Effector memory CD8-positive, alpha-beta T cell (primary cell): Measurements from ENCODE around the gene CCDC117.
A peak's percentile ranks its signal among the peaks of the same experiment; 100 is the strongest.
"Not testable (repeated sequence)": the region's sequence is repeated elsewhere in the genome, so short reads cannot be mapped to it uniquely, and the experiment has no call there.

ENCODE experiments used
- ATAC-seq: fragments of 150-1000 bp; cut with Tn5 transposase; replicated peaks from 2 replicates; pipeline ENCODE4 v1.10.0; 2021; ENCODE audit warnings: mild to moderate bottlenecking, moderate library complexity
- DNase-seq, 3 experiments: peaks; one replicate each; pipeline ENCODE4 v3.0.0; 2021
- H3K27ac Mint-ChIP-seq, 2 donors: one replicate each; pipeline ENCODE4 v1.8.0; 2022; ENCODE audit warnings: mild to moderate bottlenecking in 2 of 2, mixed read lengths in 2 of 2, moderate library complexity in 2 of 2
- H3K27me3 Mint-ChIP-seq, 2 donors: one replicate each; pipeline ENCODE4 v1.8.0; 2022; ENCODE audit warnings: mixed read lengths in 2 of 2
- H3K36me3 Mint-ChIP-seq: one replicate; pipeline ENCODE4 v1.8.0; 2022; ENCODE audit warnings: mild to moderate bottlenecking, moderate library complexity, mixed read lengths; ENCODE audit not compliant: insufficient read depth
- H3K4me1 Mint-ChIP-seq, 2 donors: one replicate each; pipeline ENCODE4 v1.8.0; 2022; ENCODE audit warnings: low read depth in 2 of 2, mixed read lengths in 2 of 2
- H3K4me3 Mint-ChIP-seq, 2 donors: one replicate each; pipeline ENCODE4 v1.8.0; 2022; ENCODE audit warnings: mild to moderate bottlenecking in 2 of 2, mixed read lengths in 2 of 2, moderate library complexity in 2 of 2
- H3K9me3 Mint-ChIP-seq, 2 donors: one replicate each; pipeline ENCODE4 v1.8.0; 2022; ENCODE audit warnings: mixed read lengths in 2 of 2

CCDC117 gene

GRCh38 chr22:28817919-28818859 lies 45.7 kb downstream of the CCDC117 start:
- peak overlapping the region; percentile 70 to 76 for H3K27ac Mint-ChIP-seq
- peak overlapping the region; percentile 28 to 59 for H3K4me3 Mint-ChIP-seq
- no peaks in the 10 kb centered on the region for H3K27me3 Mint-ChIP-seq
- no peaks in the 10 kb centered on the region for H3K9me3 Mint-ChIP-seq
- H3K36me3 Mint-ChIP-seq, result peaks cover 7% of the 10 kb centered on the region
- DNase-seq, result no peak
- peaks cover 42 to 58% of the 10 kb centered on the region in 2 donors for H3K4me1 Mint-ChIP-seq
- no peak for ATAC-seq

GRCh38 chr22:28819253-28820096 lies 47.0 kb downstream of the CCDC117 start:
- Mint-ChIP-seq H3K4me1 (peaks cover 32 to 48% of the 10 kb centered on the region in 2 donors), H3K9me3 (no peaks in the 10 kb centered on the region), H3K27ac (peak overlapping the region in 1 of 2 donors; percentile 70), H3K36me3 (peaks cover 7% of the 10 kb centered on the region), H3K27me3 (no peaks in the 10 kb centered on the region), H3K4me3 (no peak overlapping the region)
- DNase-seq (no peak), ATAC-seq (no peak)

GRCh38 chr22:28820885-28821284 lies 48.4 kb downstream of the CCDC117 start:
- Mint-ChIP-seq H3K4me1 (peaks cover 23 to 36% of the 10 kb centered on the region in 2 donors), H3K27ac (peak overlapping the region in 1 of 2 donors; percentile 79), H3K36me3 (peaks cover 7% of the 10 kb centered on the region), H3K4me3 (no peak overlapping the region), H3K9me3 (no peaks in the 10 kb centered on the region), H3K27me3 (no peaks in the 10 kb centered on the region)
- ATAC-seq, result no peak
- no peak for DNase-seq

- no peaks in the 10 kb centered on the region for H3K27me3 Mint-ChIP-seq
- H3K4me1 Mint-ChIP-seq, result peaks cover 26 to 36% of the 10 kb centered on the region in 2 donors
- peak overlapping the region in 1 of 2 donors; percentile 79 for H3K27ac Mint-ChIP-seq
- no peak overlapping the region for H3K4me3 Mint-ChIP-seq
- DNase-seq, result no peak
- peaks cover 7% of the 10 kb centered on the region for H3K36me3 Mint-ChIP-seq
- no peaks in the 10 kb centered on the region for H3K9me3 Mint-ChIP-seq
- ATAC-seq, result no peak
These were observed 49.0 kb downstream of the CCDC117 start for GRCh38 chr22:28821452-28821851.

GRCh38 chr22:28822930-28823551 lies 50.5 kb downstream of the CCDC117 start:
- DNase-seq, result no peak
- ATAC-seq, result peak; percentile 77
- Mint-ChIP-seq H3K36me3 (peaks cover 4% of the 10 kb centered on the region), H3K4me1 (peaks cover 29 to 33% of the 10 kb centered on the region in 2 donors), H3K9me3 (no peaks in the 10 kb centered on the region), H3K27ac (peak overlapping the region in 1 of 2 donors; percentile 44), H3K27me3 (no peaks in the 10 kb centered on the region), H3K4me3 (no peak overlapping the region)

- H3K4me1 Mint-ChIP-seq, result peaks cover 27 to 30% of the 10 kb centered on the region in 2 donors
- H3K27me3 Mint-ChIP-seq, H3K9me3 Mint-ChIP-seq, H3K27ac Mint-ChIP-seq, DNase-seq, ATAC-seq, H3K4me3 Mint-ChIP-seq, H3K36me3 Mint-ChIP-seq: not testable (repeated sequence)
These were observed 52.0 kb downstream of the CCDC117 start for GRCh38 chr22:28824455-28824854.

- not testable (repeated sequence) for ATAC-seq, H3K36me3 Mint-ChIP-seq, H3K9me3 Mint-ChIP-seq, H3K4me3 Mint-ChIP-seq, DNase-seq, H3K27ac Mint-ChIP-seq, H3K27me3 Mint-ChIP-seq
- peaks cover 31 to 34% of the 10 kb centered on the region in 2 donors for H3K4me1 Mint-ChIP-seq
These were observed 53.9 kb downstream of the CCDC117 start for GRCh38 chr22:28826430-28826829.

- Mint-ChIP-seq H3K36me3 (peaks cover 6% of the 10 kb centered on the region), H3K27me3 (no peaks in the 10 kb centered on the region), H3K9me3 (no peaks in the 10 kb centered on the region), H3K27ac (no peak overlapping the region), H3K4me1 (peaks cover 33 to 38% of the 10 kb centered on the region in 2 donors), H3K4me3 (no peak overlapping the region)
- DNase-seq (no peak), ATAC-seq (no peak)
These were observed 54.4 kb downstream of the CCDC117 start for GRCh38 chr22:28826921-28827320.

- DNase-seq (peak; percentile 72 to 77 (median 74)), ATAC-seq (peak; percentile 85)
- Mint-ChIP-seq H3K9me3 (no peaks in the 10 kb centered on the region), H3K36me3 (peaks cover 6% of the 10 kb centered on the region), H3K27me3 (no peaks in the 10 kb centered on the region), H3K27ac (no peak overlapping the region), H3K4me1 (peaks cover 37 to 38% of the 10 kb centered on the region in 2 donors), H3K4me3 (peak overlapping the region in 1 of 2 donors; percentile 46)
These were observed 57.1 kb downstream of the CCDC117 start for GRCh38 chr22:28829358-28830181.

GRCh38 chr22:28830441-28830840 lies 57.9 kb downstream of the CCDC117 start:
- peaks cover 6% of the 10 kb centered on the region for H3K36me3 Mint-ChIP-seq
- no peaks in the 10 kb centered on the region for H3K9me3 Mint-ChIP-seq

GRCh38 chr22:28831140-28832072 lies 58.9 kb downstream of the CCDC117 start:
- DNase-seq, result no peak
- Mint-ChIP-seq H3K27ac (peak overlapping the region; percentile 32 to 44), H3K4me1 (peaks cover 37% of the 10 kb centered on the region in 2 donors), H3K9me3 (no peaks in the 10 kb centered on the region), H3K27me3 (no peaks in the 10 kb centered on the region), H3K4me3 (no peak overlapping the region), H3K36me3 (peaks cover 6% of the 10 kb centered on the region)
- ATAC-seq, result no peak

More at GRCh38 chr22:28830441-28830840, 57.9 kb downstream of the CCDC117 start:
- ATAC-seq (no peak), DNase-seq (no peak)
- H3K4me1 Mint-ChIP-seq, result peaks cover 37 to 38% of the 10 kb centered on the region in 2 donors
- no peak overlapping the region for H3K4me3 Mint-ChIP-seq
- no peaks in the 10 kb centered on the region for H3K27me3 Mint-ChIP-seq
- no peak overlapping the region for H3K27ac Mint-ChIP-seq

GRCh38 chr22:28832731-28833130 lies 60.2 kb downstream of the CCDC117 start:
- Mint-ChIP-seq H3K27ac (peak overlapping the region in 1 of 2 donors; percentile 8), H3K4me1 (peaks cover 33 to 35% of the 10 kb centered on the region in 2 donors), H3K4me3 (no peak overlapping the region), H3K27me3 (no peaks in the 10 kb centered on the region), H3K9me3 (no peaks in the 10 kb centered on the region), H3K36me3 (peaks cover 6% of the 10 kb centered on the region)
- no peak for DNase-seq
- ATAC-seq, result no peak
